ENCODE measurements around the gene CDH2. TPM values are rescaled to one million over a fixed set of nuclear protein-coding genes. Genes with fewer than 3 reads are reported as not detected.

Gene CDH2
- total and polyA plus RNA-seq, 2 experiments from 2014 or later, result 14.7 to 36.9 TPM

- no peak for TF ChIP-seq REST (IDR thresholded peaks at IDR 0.05; ENCODE audit: unreplicated experiment)
- no peak for TF ChIP-seq EZH2 (IDR thresholded peaks at IDR 0.05; ENCODE audit: low read depth, unreplicated experiment)
- TF ChIP-seq JUNB (IDR thresholded peaks at IDR 0.05; ENCODE audit: unreplicated experiment), result no peak
- no peak for TF ChIP-seq ETS1 (IDR thresholded peaks at IDR 0.05)
- TF ChIP-seq ZNF114 (CRISPR knock-in tag; IDR thresholded peaks at IDR 0.05), result no peak
Measured at GRCh38 chr18:28128659-28128980, 48.3 kb downstream of the CDH2 start (continued).

GRCh38 chr18:28127763-28128658 is 48.9 kb downstream of the CDH2 start:
- Histone ChIP-seq H3K79me2 (replicated peaks; ENCODE audit: insufficient read depth) (no peaks in the 10 kb centered on the region), H3K9me2 (ENCODE audit: insufficient read depth) (no peaks in the 10 kb centered on the region), H3F3A (replicated peaks; ENCODE audit: low read depth) (no peaks in the 10 kb centered on the region), H3K4me2 (no peak overlapping the region), H4K20me1 (replicated peaks; ENCODE audit: insufficient read depth) (no peaks in the 10 kb centered on the region), H3K4me3 (no peak overlapping the region), H2AFZ (no peak overlapping the region), H3K36me3 (ENCODE audit: insufficient read depth) (no peaks in the 10 kb centered on the region), H3K27me3 (ENCODE audit: insufficient read depth) (no peaks in the 10 kb centered on the region), H3K4me1 (ENCODE audit: insufficient read depth) (peaks cover 9% of the 10 kb centered on the region), H3K27ac (ENCODE audit: low read depth) (no peak overlapping the region)
- Mint-ChIP-seq H3K27ac (no peak overlapping the region), H3K36me3 (ENCODE audit: low read depth) (no peaks in the 10 kb centered on the region), H3K27me3 (ENCODE audit: insufficient read depth, low read depth, poor library complexity) (peaks cover 2% of the 10 kb centered on the region), H3K4me1 (peaks cover 11% of the 10 kb centered on the region; the same call in 2 of the 3 replicates), H3K9me3 (no peaks in the 10 kb centered on the region), H3K4me3 (no peak overlapping the region)
- DNase-seq (ENCODE audit: low spot score) (no peak), ATAC-seq (no peak)
- TF ChIP-seq EZH2 (IDR thresholded peaks at IDR 0.05; ENCODE audit: low read depth, unreplicated experiment) (no peak), CREB1 (CRISPR knock-in tag; IDR thresholded peaks at IDR 0.05; ENCODE audit: low read depth) (no peak), REST (IDR thresholded peaks at IDR 0.05; ENCODE audit: unreplicated experiment) (no peak), EZH2phosphoT487 (IDR thresholded peaks at IDR 0.05; ENCODE audit: unreplicated experiment) (no peak), JUNB (IDR thresholded peaks at IDR 0.05; ENCODE audit: unreplicated experiment) (no peak), ETS1 (IDR thresholded peaks at IDR 0.05) (no peak), ZNF331 (CRISPR knock-in tag; IDR thresholded peaks at IDR 0.05; ENCODE audit: low read depth) (no peak)
